Stimulated activated CD4-positive, alpha-beta T cell treated with anti-CD3 and anti-CD28 coated beads, Interleukin-4, amount 100 ng/mL, for 48 hours (primary cell): ENCODE measurements around the gene TFF3.

Experiments
- DNase-seq, 2 donors: peaks; one replicate each; pipeline ENCODE4 v3.0.0-alpha.2; 2020; ENCODE audit warnings: low read depth in 2 of 2

Gene TFF3

GRCh38 chr21:42320791-42321190 lies 5.6 kb upstream of the TFF3 start:
- DNase-seq = no peak

- no peak for DNase-seq
These were observed 4.8 kb upstream of the TFF3 start for GRCh38 chr21:42319851-42320572.

DNA sequence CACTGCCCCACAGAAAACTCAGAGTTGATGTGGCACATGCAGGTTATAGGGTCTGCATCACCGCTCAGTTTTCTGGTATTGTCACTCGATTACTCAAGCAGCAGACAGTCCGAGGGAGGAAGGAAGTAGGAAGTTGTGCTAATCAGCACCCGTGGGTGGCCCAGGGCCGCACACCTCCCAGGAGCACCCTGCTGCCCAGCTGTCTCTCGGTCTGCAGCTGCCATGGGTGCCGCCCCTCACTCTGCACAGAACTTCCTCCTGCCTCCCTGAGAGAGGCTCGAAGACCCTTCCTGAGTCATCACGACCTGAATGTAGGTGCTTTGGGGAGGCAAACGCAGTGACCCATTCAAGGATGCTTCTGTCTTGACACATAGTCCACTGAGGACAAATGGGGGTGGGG lies 4.2 kb upstream of the TFF3 start:
- DNase-seq = no peak

DNA sequence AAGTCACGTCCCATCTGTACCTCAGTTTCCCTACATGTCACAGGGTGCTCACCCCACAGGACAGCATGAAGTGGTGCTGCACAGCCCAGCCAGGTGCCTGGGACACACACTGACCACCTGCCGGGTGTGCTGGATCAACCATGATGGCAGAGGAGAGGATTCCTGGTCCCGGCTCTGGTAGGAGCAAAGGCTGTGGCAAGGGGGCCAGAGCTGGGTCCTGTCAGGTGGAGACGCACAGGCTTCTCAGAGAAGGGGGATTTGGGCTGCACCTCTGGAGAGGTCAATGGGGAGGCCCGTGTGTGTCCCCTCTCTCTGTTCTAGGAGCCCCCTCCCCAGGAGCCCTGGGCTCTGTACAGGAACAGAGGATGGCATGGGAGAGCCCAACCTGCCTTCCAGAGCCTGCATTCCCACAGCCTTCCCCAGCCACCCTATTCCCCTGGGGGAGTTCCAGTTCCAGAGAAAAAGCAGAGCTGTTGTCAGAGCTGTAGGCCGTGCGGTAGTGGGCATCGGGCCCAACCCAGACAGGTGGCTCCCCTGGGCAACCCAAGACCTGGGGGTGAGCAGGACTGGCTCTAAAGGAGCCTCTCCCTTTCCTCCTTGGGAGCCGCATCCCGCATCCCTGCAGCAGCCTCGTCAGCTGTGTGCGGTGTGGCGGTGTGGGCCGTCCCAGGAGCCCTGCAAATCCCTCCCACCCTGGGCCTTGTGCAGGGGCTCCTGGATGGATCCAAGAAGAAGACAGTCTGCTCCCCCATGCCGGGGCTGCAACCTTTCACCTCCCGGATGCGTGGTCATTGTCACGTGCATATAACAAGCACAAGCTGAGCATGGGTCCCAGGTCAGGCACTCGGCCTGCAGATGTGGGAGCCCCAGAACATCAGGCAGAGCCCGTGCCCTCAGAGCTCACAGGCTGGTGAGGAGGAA lies 2.9 kb upstream of the TFF3 start:
- no peak for DNase-seq

DNA sequence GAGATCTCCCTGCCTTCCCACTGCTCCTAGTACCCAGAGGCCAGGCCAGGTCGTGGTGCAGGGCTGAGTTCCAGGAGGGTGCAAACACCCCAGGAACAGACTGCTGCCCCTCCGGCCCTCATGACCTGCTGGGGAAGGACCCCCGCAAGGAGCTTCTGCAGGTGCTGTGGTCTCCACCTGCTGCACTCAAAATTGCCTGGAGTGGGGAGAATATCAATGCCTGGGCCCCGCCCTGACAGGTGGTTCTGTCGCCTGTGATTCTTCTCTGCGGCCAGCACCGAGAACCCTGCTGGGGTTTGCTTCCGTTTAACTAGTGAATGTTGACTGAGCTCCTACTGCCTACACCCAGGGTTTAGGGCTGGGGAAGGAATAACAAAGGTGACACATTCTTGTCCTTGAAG lies 2.1 kb upstream of the TFF3 start:
- DNase-seq = no peak

DNA sequence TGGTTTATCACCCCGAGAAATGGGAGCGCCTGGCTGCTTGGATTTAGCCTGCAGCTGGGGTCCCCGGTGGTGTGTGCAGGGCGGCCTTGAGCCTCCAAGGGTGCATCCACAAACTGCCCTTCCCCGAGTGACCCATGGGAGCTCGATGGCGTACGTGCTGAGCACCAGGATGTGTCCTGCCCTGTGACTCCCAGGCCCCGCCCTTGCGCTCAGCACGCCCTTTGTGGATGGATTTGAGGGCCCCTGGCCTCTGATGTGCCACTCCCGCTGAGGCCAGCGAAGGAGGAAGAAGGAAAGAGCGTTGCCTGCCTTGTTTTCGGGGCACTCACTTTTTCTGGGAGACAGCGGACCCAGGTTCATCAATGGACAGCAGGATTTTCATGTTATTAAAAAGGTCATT lies 1.7 kb upstream of the TFF3 start:
- no peak for DNase-seq

- no peak for DNase-seq
These were observed 453 bp downstream of the TFF3 start for GRCh38 chr21:42314616-42315295.

DNA sequence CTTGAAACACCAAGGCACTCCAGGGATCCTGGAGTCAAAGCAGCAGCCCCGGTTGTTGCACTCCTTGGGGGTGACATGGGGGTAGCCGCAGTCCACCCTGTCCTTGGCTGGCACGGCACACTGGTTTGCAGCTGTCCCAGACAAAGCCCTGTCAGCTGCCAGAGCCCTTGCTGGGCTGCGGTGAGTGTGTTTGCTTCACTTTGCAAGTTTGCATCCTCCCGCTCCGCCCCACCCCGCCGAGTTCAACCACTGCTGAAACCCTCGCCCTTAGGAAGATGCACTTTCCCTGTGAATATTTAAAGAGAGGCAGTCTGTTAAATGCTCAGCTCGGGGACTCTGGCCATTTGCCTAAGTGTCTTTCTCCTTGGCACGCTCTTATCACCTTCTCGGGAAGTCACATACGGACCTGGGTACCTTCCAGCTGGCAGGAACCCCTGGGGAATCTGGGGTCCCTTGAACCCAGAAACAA lies 1.7 kb downstream of the TFF3 start:
- DNase-seq = no peak

- no peak for DNase-seq
These were observed 2.5 kb downstream of the TFF3 start for GRCh38 chr21:42312626-42313104.

DNA sequence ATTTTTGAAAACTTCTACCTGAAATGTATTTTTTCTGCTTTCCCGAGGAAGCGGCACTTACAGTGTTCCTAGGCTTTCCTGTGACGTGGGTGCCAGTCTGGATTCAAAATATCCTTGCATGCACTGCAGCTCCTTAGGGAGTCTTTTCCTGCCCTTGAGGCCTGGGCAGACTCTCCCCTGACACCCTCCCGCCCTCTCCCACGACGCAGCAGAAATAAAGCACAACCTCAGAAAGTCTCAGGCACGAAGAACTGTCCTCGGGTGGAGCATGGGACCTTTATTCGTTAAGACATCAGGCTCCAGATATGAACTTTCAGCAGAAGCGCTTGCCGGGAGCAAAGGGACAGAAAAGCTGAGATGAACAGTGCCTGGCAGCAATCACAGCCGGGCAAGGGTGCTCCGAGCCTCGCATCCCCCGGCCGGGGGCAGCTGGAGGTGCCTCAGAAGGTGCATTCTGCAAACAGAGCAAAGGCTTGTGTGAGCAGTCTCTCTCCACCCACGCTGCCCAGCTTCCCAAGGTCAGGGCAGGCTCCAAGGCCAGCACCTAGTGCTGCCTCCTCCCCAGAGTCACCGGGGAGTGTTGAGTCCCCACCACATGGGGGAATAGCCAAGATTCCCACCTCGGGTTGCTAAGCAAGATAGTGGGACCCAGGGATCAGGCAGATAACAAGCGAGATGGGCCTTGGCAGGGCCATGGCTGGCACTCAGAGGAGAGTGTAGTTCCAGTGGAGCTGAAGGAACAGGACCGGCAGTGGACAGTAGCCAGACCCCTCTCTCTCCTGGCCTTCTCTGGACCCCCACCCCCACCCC lies 3.2 kb downstream of the TFF3 start:
- DNase-seq = no peak

- no peak for DNase-seq
These were observed 4.0 kb downstream of the TFF3 start for GRCh38 chr21:42311160-42311559.

- no peak for DNase-seq
These were observed 4.7 kb downstream of the TFF3 start for GRCh38 chr21:42310411-42311001.

DNA sequence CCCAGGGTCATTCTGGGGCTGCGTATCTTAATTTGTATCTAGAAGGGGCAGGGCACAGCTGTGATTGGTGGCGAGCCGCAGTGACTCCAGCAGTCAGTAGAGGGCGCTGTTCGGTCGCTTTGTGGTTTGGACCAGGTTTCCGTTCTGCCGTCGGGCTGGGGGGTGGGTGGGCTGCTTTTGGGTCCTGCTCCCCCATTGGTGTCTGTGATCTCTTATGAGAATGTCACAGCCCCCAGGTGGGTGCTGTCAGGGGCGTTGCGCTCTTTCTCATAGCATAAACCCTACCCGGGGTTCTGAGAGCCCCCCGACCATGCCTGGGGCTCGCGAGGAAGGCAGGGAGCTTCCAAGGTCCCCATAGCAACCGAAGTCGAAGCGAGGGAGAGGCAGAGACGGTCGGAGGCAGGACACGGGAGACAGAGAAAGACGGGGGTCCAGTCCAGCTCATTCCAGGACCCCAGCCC lies 5.4 kb downstream of the TFF3 start:
- DNase-seq = peak; percentile 50 to 76

DNA sequence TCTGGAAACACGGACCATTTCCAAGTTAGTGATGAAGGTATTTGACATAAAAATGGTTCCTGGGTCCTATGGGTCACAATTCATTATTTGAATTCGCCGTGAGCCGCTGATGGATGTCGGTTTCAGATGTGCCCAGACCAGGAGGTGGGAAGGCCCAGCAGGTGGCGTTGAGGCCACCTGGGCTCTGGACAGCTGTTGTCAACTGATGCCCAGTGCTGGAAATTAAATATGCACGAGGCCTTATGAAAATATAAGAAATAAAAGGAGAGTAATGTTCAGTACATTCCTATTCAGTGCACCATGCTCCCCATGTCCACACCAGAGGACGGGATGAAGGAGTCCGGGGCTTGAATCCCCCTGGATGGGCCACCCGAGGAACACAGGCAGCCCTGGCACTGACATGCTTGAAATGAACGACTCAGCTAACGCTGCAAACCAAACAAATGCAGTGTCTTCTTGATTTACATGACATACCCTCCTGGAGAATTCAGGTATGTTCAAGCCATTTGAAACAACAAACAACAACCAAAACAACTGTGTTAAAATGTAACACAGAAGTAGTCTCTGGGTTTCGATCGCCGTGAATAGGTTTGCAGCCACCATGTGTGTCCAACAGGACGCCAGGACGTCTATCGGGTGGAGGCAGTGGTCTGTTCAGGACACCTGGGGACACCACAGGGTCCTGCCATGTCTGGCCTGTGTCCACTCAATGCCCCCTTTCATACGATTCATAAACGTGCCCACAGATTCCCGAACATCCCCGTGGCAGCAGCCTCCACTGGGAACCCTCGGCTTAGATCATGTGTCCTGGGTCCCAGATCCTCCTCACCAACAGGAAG lies 6.1 kb downstream of the TFF3 start:
- no peak for DNase-seq

DNA sequence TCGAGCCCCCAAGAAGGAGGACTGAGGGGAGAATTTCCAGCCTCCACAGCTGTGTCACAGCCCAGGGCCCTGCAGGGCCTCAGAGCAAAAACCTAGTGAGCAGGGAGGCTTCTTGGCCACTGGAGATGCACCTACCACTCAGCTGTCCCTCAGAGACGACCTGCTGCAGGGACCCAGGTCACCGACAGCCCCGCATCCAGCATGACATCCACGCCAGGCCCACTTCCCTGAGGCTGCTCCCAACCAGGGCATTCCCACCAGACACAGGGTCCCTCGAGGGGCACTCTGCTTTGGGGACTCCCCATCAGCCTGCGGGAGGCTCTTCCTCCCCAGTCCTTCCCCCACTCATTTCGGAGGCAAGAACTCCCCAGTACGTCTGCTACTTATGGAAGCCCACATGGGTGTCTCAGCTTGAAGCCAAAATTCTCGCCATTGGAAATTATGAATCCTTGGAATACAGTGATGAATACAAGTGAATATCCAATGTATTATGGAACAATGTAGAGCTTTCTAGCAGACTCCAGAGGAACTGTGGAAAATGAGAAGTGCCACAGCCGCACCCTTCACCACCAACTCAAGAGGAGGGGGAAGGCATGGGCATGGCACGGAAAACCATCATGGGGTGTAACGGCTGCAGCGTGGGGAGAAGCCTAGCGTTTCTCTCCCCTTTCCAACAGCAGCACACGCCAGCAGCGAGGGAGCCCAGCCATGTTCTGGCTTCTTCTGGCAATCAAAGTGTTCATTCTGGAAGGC lies 6.9 kb downstream of the TFF3 start:
- no peak for DNase-seq

DNA sequence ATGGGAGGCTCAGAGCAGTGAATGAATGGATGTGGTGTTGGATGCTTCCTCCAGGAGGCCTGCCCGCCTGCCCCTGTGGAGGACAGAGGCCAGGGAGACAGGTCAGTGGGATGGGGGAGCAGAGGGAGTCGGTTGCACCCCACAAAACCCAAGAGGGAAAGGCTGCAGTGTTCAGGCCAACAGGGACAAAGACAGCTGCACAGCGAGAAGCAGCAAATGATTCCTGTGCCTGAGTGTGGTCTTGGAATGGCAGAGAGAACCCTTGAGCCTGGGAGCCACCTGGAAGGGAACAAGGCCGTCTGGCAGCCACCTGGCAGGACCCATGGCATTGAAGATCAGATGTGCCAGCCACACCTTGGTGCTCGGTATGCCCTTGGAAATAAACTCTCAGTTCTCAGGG lies 8.1 kb downstream of the TFF3 start:
- no peak for DNase-seq

DNA sequence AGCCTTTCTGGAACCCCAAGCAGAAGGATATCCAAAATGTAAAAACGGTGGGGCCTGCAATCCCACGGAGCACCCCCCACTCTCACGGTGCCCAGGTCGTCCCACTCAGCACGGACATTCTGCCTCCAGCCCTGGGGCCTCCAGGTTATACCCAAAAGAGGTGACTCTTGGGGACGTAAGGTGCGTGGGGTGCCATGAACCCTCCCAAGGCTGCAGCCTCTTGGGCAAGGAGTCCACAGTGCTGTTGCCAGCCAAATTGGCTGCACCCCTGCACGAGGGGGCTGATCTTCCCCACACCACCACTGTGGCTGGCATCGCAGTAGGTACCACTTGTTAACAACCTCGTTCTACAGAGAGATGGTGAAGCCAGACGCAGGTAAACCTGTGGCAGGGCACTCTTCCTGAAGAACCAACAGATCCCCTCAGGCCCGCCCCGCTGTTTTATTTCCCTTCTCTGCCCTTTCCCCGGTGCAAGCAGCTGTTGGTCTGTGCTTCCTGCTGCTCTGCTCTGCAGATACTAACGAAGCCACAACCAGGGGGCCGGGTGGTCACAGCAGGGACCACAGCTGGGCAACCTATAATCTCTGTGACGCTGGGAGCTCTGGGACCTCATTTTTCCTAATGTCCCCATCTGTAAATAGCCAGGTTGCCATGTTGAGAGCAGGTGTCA lies 8.7 kb downstream of the TFF3 start:
- no peak for DNase-seq

DNA sequence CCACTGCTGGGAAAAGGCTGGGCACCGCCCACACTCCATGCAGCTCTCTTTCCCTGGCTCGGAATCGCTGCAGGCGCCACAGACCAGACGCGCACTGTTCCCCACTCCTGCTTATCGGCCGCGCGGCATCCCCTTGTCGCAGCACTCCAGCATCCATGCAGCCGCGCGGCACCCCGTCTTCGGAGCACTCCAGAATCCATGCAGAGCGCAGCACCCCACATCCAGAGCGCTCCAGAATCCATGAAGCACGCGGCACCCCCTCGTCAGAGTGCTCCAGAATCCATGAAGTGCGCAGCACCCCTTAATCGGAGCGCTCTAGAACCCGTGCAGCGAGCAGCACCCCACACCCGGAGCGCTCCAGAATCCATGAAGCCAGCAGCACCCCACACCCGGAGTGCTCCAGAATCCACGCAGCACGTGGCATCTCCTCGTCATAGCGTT lies 9.5 kb downstream of the TFF3 start:
- no peak for DNase-seq
